Measurements from ENCODE around the gene TCF3.

- TF ChIP-seq CTCF (IDR thresholded peaks at IDR 0.05) (no peak), POLR2A (IDR thresholded peaks at IDR 0.05) (no peak)
Observed at GRCh38 chr19:1644070-1644469, 8.3 kb downstream of the TCF3 start.
